GM12872 (cell line): ENCODE measurements around the gene ZNF784.

Source experiments
- TF ChIP-seq, protein P1 (sequence below): IDR thresholded peaks from 3 replicates; pipeline ENCODE4 v1.5.1; 2011; ENCODE audit warnings: low read depth, mild to moderate bottlenecking, low read length, moderate library complexity; ENCODE audit not compliant: insufficient read depth

Gene ZNF784

DNA sequence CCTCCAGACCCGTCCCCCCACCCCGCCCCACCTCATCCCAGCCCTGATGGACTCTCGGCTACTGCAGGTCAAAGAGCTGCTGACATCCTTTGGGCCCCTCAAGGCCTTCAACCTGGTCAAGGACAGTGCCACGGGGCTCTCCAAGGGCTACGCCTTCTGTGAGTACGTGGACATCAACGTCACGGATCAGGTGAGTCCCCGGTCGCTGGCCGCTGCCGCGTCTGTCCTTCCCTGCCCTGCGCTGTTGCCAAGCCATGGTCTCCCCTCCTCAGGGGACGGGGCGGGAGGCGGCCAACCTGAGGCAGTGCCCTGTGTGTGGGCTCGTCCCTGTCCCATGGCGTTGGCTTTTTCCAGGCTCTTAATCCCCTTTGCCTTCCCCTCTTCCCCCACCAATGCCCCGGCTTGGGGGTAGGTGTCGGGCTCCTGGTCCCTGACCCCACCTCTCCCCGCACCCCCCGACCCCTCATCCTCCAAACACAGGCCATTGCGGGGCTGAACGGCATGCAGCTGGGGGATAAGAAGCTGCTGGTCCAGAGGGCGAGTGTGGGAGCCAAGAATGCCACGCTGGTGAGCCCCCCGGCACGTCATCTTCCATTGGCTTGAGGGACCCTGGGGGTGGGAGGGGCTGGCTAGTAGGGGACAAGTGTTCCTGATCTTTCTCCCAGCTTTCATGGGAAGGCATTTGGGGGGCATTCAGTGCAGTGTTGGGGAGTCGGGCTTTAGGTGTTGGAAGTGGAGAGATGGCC is 44.4 kb upstream of the ZNF784 start:
- TF ChIP-seq, protein P1, sequence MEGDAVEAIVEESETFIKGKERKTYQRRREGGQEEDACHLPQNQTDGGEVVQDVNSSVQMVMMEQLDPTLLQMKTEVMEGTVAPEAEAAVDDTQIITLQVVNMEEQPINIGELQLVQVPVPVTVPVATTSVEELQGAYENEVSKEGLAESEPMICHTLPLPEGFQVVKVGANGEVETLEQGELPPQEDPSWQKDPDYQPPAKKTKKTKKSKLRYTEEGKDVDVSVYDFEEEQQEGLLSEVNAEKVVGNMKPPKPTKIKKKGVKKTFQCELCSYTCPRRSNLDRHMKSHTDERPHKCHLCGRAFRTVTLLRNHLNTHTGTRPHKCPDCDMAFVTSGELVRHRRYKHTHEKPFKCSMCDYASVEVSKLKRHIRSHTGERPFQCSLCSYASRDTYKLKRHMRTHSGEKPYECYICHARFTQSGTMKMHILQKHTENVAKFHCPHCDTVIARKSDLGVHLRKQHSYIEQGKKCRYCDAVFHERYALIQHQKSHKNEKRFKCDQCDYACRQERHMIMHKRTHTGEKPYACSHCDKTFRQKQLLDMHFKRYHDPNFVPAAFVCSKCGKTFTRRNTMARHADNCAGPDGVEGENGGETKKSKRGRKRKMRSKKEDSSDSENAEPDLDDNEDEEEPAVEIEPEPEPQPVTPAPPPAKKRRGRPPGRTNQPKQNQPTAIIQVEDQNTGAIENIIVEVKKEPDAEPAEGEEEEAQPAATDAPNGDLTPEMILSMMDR = no peak

DNA sequence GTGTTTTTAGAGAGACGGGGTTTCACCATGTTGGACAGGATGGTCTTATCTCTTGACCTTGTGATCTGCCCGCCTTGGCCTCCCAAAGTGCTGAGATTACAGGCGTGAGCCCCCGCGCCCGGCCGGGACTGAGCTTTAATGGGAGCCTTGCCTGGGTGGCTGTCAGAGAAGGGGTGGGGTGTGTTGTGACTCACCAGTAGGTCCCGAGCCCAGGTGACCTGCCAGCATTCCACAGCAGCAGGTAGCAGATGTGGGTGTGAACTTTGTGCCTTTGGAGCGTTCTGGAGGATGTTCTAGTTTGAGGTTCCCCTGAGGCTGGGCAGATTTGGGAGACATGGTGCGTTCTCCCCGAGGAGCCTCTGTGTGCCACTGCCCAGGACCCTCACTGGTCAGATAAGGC is 43.6 kb upstream of the ZNF784 start:
- TF ChIP-seq, protein P1 = no peak

DNA sequence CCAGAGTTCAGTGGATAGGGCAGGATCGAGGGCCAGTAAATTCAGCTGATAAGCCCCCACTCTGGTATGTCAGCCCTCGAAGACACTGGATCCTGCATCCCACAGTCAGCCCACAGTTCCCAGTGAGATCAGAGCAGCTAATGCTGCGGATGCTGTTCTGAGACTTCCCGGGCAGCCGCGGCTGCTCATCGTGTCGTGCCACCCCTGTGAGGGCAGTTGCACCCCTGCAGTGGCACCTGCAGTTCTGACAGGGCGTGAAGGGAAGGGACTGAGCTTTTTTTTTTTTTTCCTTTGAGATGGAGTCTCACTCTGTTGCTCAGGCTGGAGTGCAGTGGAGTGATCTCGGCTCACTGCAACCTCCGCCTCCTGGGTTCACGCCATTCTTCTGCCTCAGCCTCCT is 43.1 kb upstream of the ZNF784 start:
- TF ChIP-seq, protein P1 = no peak

DNA sequence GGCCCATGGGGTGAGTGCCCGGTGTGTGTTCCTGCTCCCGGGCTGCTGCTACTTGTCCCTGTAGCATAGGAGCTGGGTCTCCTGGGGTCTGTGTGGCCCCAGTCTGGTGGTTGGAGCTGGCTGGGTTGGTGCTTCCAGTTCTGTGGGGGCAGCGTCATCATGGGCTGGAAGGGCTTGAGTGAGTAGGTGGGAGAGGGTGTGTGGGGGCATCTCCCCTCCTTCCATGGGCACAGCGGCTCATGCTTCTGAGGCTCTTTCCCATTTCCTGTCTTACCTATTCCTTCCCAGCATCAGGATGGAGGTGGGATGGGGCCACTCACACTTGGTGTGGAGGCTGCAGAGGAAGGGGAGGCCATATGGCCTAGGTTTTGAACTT is 42.6 kb upstream of the ZNF784 start:
- TF ChIP-seq, protein P1 = no peak

DNA sequence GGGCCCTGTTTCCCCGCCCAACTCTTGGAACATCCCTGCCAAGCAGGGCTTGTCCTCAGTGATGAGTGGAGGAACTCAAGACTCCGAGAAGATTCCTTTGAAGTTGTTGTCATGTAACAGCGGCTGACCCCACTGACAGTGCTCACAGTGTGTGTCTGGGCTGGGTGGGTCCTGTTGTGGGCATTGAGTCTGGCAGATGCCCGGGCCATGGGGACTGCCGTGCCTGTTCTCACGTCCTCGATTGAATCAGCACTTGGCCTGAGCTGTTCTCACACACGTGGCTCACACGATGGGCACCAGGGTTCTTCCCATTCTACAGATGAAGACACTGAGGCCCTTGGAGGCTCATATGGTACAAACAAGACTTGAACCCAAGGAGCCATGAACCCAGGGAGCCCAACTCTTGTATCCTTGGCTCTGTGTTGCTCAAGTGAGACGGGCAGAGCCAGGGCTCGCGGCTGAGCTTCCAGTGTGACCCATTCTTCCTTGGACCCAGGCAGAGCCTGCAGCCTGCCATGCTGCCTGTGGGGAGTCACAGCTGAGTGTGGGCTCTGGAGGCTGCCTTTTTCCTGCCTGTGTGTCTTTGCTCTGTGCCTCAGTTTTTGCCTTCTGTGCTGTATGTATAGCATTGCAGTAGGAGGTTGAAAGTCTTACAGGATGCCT is 42.1 kb upstream of the ZNF784 start:
- TF ChIP-seq, protein P1 = no peak

DNA sequence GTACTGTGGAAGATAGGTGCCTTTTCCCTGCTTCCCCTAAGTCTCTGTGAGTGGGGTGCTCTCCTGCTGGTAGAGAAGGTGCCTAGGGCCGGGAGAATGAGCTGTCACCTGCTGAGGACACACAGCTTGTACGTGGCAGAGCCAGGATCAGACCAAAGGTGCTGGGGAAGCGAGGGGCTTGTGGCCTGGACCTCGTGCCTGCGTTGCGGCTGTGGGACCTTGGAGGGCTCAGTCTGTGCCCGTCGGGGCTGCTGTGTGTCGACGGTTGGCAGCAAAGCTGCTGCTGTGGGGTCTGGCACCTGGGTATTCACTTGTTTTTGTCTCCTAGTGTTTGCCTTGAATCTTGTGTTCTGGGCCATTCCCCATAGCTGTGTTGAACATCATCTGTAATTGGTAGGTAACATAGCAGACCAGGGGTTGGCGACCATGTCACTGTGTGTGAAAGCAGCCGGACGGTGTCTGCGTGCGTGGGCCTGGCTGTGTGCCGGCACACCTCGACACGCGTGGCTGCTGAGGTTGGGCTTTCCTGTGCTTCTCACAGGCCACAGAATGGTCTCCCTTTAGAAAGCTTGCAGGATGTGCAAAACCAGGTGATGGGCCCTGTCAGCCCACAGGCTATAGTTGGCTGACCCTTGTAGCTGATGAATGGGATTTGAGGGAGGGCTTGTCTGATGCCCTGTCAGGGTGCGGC is 39.6 kb upstream of the ZNF784 start:
- TF ChIP-seq, protein P1 = no peak

DNA sequence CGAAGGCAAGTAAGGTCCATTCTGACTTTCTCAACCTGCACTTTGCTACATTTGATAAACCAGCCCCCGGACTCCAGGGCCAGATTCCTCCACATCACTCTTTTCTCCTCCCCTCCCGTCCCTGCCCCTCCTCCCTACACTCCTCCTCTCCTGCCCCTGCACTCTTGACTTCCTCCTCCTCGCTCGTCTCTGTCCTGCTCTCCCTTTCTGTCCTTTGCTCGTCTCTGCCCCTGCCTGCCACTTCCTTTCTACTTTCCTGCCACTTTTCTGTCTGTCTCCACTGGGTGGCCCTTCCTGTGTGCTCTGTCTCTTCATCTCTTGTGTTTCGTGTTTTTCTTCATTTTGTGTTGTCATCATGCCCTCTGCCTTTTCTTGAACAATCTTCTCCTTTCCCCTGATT is 37.5 kb upstream of the ZNF784 start:
- TF ChIP-seq, protein P1 = no peak
